Choroid plexus epithelial cell (primary cell): ENCODE data around the gene MYBPH.
A peak's percentile ranks its signal among the peaks of the same experiment; 100 is the strongest.

Experiments
- DNase-seq: peaks from one replicate; pipeline ENCODE4 v3.0.0-alpha.2; 2010; ENCODE audit warnings: low read depth
- H3K4me3 ChIP-seq: 2 replicates; pipeline ENCODE4 v1.5.1; 2011; ENCODE audit warnings: low read depth, mild to moderate bottlenecking, control low read depth, low read length, moderate library complexity
- CTCF ChIP-seq: conservative IDR thresholded peaks from 2 replicates; pipeline ENCODE4 v1.5.1; 2011; ENCODE audit warnings: low read depth, mild to moderate bottlenecking, control low read depth, inconsistent platforms, low read length, moderate library complexity

Gene MYBPH

GRCh38 chr1:203167026-203167912 lies 8.4 kb downstream of the MYBPH start:
- H3K4me3 ChIP-seq = no peak overlapping the region
- no peak for DNase-seq
- TF ChIP-seq CTCF = no peak

GRCh38 chr1:203166192-203166940 lies 9.3 kb downstream of the MYBPH start:
- H3K4me3 ChIP-seq = no peak overlapping the region
- TF ChIP-seq CTCF = peak; percentile 34
- peak; percentile 18 for DNase-seq

GRCh38 chr1:203165800-203166161 lies 9.8 kb downstream of the MYBPH start:
- DNase-seq = no peak
- no peak for TF ChIP-seq CTCF
- H3K4me3 ChIP-seq = no peak overlapping the region

GRCh38 chr1:203165101-203165799 lies 10.4 kb downstream of the MYBPH start:
- TF ChIP-seq CTCF = no peak
- DNase-seq = no peak
- no peak overlapping the region for H3K4me3 ChIP-seq

DNA sequence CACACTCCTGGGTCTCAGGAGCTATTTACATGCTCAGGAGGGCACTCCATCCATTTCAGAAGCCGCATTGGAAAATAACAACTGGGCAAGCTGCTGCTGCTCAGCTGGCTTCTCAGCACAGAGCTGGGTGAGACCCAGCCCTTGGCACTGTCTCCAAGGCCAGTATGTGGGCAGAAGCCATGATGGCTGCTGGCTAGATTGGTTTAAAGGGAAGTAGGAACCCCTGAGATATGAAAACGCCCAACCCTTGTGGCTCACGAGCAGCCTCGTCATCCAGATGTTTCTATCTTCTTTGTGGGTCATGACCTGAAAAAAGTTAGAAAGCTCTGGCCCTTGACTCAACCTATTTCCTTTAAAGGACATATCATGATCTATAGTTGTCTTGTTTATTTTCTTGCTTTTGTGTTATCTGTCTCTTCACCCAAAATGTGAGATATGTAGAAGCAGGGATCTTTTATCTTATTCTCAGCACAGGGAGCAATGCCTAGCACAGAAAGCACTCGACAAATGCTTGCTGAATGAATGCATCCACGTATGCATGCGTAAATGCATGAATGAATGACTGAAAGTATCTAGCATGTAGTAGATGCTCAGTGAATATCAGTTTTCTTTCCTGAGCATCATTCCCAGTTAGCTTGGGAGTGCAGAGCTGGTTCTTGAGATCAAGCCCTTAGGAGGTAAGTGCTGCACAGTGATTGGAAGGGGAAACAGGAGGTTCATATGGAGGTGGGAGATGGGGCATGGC lies 11.6 kb downstream of the MYBPH start:
- no peak for TF ChIP-seq CTCF
- H3K4me3 ChIP-seq = no peak overlapping the region
- no peak for DNase-seq

GRCh38 chr1:203162403-203162802 lies 13.2 kb downstream of the MYBPH start:
- no peak for DNase-seq
- no peak overlapping the region for H3K4me3 ChIP-seq
- TF ChIP-seq CTCF = no peak
